PC-3 (cell line): Measurements from ENCODE around the gene NECTIN4.

Experiments
- EZH2 ChIP-seq: fragments of 300-600 bp; sonication (generic); IDR thresholded peaks from one replicate; pipeline ENCODE4 v1.6.1; 2017; ENCODE audit warnings: antibody characterized with exemption, mild to moderate bottlenecking, low read length; ENCODE audit not compliant: unreplicated experiment
- EZH2phosphoT487 ChIP-seq: fragments of 300-600 bp; sonication (generic); IDR thresholded peaks from 2 replicates; pipeline ENCODE4 v1.6.1; 2018; ENCODE audit warnings: mild to moderate bottlenecking, antibody characterized with exemption, low read length, borderline replicate concordance
- TF ChIP-seq, protein P1 (sequence below): fragments of 300-600 bp; sonication (generic); conservative IDR thresholded peaks from 2 replicates; pipeline ENCODE4 v1.5.1; 2017; ENCODE audit warnings: antibody characterized with exemption, low read depth, mild to moderate bottlenecking, low read length

DNA sequence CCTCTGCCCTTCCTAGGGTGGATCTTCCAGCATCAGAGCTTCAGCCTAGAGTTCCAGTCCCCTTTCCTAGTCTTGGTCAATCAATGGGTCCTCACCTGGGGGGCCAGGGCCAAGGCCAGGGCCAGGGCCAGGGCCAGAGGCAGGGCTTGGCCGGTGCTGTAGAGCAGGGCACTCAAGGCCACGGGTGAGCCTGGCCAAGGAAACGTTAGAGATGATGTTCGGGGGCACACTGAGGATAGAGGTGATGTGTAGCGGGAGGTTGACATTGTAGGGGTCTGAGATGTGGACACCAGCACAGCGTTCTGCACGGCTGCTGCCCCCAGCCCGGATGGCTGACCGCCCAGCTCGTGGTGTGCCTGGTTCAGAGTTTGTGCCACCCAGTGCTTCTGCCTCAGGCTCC, 38.1 kb downstream of the NECTIN4 start:
- TF ChIP-seq, protein P1, sequence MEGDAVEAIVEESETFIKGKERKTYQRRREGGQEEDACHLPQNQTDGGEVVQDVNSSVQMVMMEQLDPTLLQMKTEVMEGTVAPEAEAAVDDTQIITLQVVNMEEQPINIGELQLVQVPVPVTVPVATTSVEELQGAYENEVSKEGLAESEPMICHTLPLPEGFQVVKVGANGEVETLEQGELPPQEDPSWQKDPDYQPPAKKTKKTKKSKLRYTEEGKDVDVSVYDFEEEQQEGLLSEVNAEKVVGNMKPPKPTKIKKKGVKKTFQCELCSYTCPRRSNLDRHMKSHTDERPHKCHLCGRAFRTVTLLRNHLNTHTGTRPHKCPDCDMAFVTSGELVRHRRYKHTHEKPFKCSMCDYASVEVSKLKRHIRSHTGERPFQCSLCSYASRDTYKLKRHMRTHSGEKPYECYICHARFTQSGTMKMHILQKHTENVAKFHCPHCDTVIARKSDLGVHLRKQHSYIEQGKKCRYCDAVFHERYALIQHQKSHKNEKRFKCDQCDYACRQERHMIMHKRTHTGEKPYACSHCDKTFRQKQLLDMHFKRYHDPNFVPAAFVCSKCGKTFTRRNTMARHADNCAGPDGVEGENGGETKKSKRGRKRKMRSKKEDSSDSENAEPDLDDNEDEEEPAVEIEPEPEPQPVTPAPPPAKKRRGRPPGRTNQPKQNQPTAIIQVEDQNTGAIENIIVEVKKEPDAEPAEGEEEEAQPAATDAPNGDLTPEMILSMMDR: no peak
- no peak for TF ChIP-seq EZH2phosphoT487
- TF ChIP-seq EZH2: no peak
